Heart left ventricle (tissue), 16 donors: Measurements from ENCODE around the gene RFC2. TPM values are rescaled to one million over a fixed set of nuclear protein-coding genes. Genes with fewer than 3 reads are reported as not detected.
"Not testable (repeated sequence)": the region's sequence is repeated elsewhere in the genome, so short reads cannot be mapped to it uniquely, and the experiment has no call there.

Experiments
- ATAC-seq, 4 donors: fragments of 200-7000 bp; cut with Tn5 transposase; one replicate each; pipeline ENCODE4 v1.9.1; 2020 to 2022; ENCODE audit warnings: moderate library complexity in 4 of 4, mild to moderate bottlenecking in 3 of 4, moderate number of reproducible peaks in 1 of 4
- DNase-seq, 5 donors: peaks; one replicate each; pipeline ENCODE4 v3.0.0-alpha.2; 2020
- H3K27ac ChIP-seq, 12 donors: fragments of 200-600 bp; sonication (generic) in 4 of 12; one replicate each; pipeline versions ENCODE4 v1.5.0 to v1.8.0; 2016 to 2022; ENCODE audit warnings: mild to moderate bottlenecking in 2 of 12
- H3K27me3 ChIP-seq, 9 donors: fragments of 200-600 bp; sonication (generic) in 2 of 9; one replicate each; pipeline versions ENCODE4 v1.5.1 to v1.8.0; 2016 to 2022; ENCODE audit warnings: mild to moderate bottlenecking in 3 of 9
- H3K36me3 ChIP-seq, 9 donors: fragments of 200-600 bp; sonication (generic) in 2 of 9; one replicate each; pipeline versions ENCODE4 v1.5.0 to v1.8.0; 2018 to 2022; ENCODE audit warnings: mild to moderate bottlenecking in 2 of 9
- H3K4me1 ChIP-seq, 12 donors: fragments of 200-600 bp; sonication (generic) in 4 of 12; one replicate each; pipeline versions ENCODE4 v1.5.0 to v1.8.0; 2016 to 2022; ENCODE audit warnings: mild to moderate bottlenecking in 3 of 12
- H3K4me3 ChIP-seq, 12 donors: fragments of 200-600 bp; sonication (generic) in 4 of 12; one replicate each; pipeline versions ENCODE4 v1.5.0 to v1.8.0; 2017 to 2022; ENCODE audit warnings: mild to moderate bottlenecking in 9 of 12, moderate library complexity in 4 of 12
- H3K9me3 ChIP-seq, 12 donors: fragments of 200-600 bp; sonication (generic) in 4 of 12; one replicate each; pipeline versions ENCODE4 v1.5.0 to v1.8.0; 2016 to 2022; ENCODE audit warnings: mild to moderate bottlenecking in 1 of 12
- CTCF ChIP-seq, 12 donors: fragments of 200-600 bp; sonication (generic) in 4 of 12; IDR thresholded peaks; one replicate each; pipeline versions ENCODE4 v1.5.0 to v1.8.0; 2018 to 2022; ENCODE audit warnings: antibody characterized with exemption in 12 of 12, mild to moderate bottlenecking in 5 of 12
- POLR2A ChIP-seq, 2 donors: fragments of 450-650 bp; IDR thresholded peaks; one replicate each; pipeline ENCODE4 v1.6.1; 2017; ENCODE audit warnings: antibody characterized with exemption in 2 of 2, mild to moderate bottlenecking in 2 of 2, moderate library complexity in 2 of 2
- WGBS, 4 donors: extraction: QIAGEN DNeasy Blood & Tissue Kit in 2 of 4; methylation state at CpG; one replicate each; pipeline versions ENCODE4 v1.1.5 to v1.1.7; 2013 to 2018; 5-methylcytosine and 5-hydroxymethylcytosine counted together
- intact Hi-C, 10 donors: fragments of 100-400 bp; cut with DNase I; formaldehyde crosslinking; loops; one replicate each; pipeline versions ENCODE4 v1.11.1 to v1.14.2; 2022
- polyA plus RNA-seq, 2 donors: library from polyadenylated mRNA; stranded (reverse); fragments of 200-250 nt; gene quantifications; one replicate each; pipeline ENCODE4 v1.2.3, GENCODE V29; 2013
- total RNA-seq, 9 donors: library from RNA; depleted of rRNA in 2 of 9; stranded (reverse); fragments of >200 nt in 2 of 9; fragmentation: NEBNext Ultra II Directional in 3 of 9; extraction: Animal tissue kit (Norgen Biotek cat#: 25700) in 3 of 9; gene quantifications; one replicate each; pipeline versions ENCODE4 v1.1.0 to v1.2.4, GENCODE V29; 2016 to 2023
- donor health status: ischemic (EF 13 %, LVEDD 7.1; RV severe dilation, severe dysfunction).
- donor health status: healthy with polysubstance abuse.
- donor health status: DM: no; HTN: yes; CAD: no.
- donor health status: DM: no; HTN: no; CAD: no.
- donor health status: ischemic (EF 25% LVEDD 6.9; RV normal size, moderate dysfunction).
- donor health status: ischemic (EF 25% LVEDD 5.7; RV mildly dilated, moderate dysfunction).
- donor health status: healthy.
- donor health status: DM: yes; HTN: yes; CAD: no.
- donor health status: ischemic (EF 35%, LVEDD 5.7; RV mildly dilated, moderate dysfunction).
- donor health status: nonischemic (EF 11% LVEDD 7.7; RV severe dilation, severe dysfunction).
- donor health status: DM: yes; HTN: yes; CAD: no.
- donor health status: PGD.
- donor health status: ischemic (EF 29% LVEDD 5.4; RV normal size, mild dysfunction).
- donor health status: nonischemic (EF 23%, LVEDD 6.1; RV moderate dilation, normal function).

Gene RFC2
- total and polyA plus RNA-seq, 11 donors = 7.8 to 21.8 (median 12.2) TPM

- no peak for TF ChIP-seq POLR2A (IDR thresholded peaks at IDR 0.05)
- TF ChIP-seq CTCF (IDR thresholded peaks at IDR 0.05) = peak; percentile 96 to 99 (median 98)
- H3K4me3 ChIP-seq = peak overlapping the region in 8 of 12 donors; percentile 17 to 53 (median 25)
These were observed 47.5 kb downstream of the RFC2 start for GRCh38 chr7:74206589-74207120.

GRCh38 chr7:74206052-74206451, 48.1 kb downstream of the RFC2 start:
- not testable (repeated sequence) for H3K27me3 ChIP-seq, H3K27ac ChIP-seq, H3K9me3 ChIP-seq, ATAC-seq, H3K4me3 ChIP-seq, DNase-seq, H3K36me3 ChIP-seq
- WGBS, 4 donors = 87 to 91% (median 91%) methylated on average over 10 of the region's 10 CpGs
- intact Hi-C loops = loop anchor here in 8 of 10 donors (1.0 to 10.0 kb wide), 7 partner anchors 138 to 341 kb away; partner anchors contain the start of gene TMEM270 (in 3 of the 8)
- peaks cover 0 to 18% (median 0%) of the 10 kb centered on the region in 12 donors for H3K4me1 ChIP-seq

More at GRCh38 chr7:74206589-74207120, 47.5 kb downstream of the RFC2 start:
- peak; percentile 62 to 87 (median 83) for ATAC-seq
- Histone ChIP-seq H3K27ac (no peak overlapping the region), H3K4me1 (peaks cover 0 to 18% (median 0%) of the 10 kb centered on the region in 12 donors), H3K27me3 (no peaks in the 10 kb centered on the region), H3K9me3 (no peaks in the 10 kb centered on the region), H3K36me3 (no peaks in the 10 kb centered on the region)
- intact Hi-C loops = loop anchor here in 8 of 10 donors (1.0 to 10.0 kb wide), 7 partner anchors 138 to 342 kb away; partner anchors contain the start of gene TMEM270 (in 3 of the 8)
- peak; percentile 82 to 94 (median 86) for DNase-seq
- 17 to 30% (median 19%) methylated on average over 14 to 23 of the region's 23 CpGs for WGBS, 4 donors

GRCh38 chr7:74203956-74204618, 50.1 kb downstream of the RFC2 start:
- WGBS, 4 donors = 82 to 89% (median 85%) methylated on average over 1 of the region's 1 CpG
- H3K27ac ChIP-seq = no peak overlapping the region
- no peak overlapping the region for H3K4me3 ChIP-seq
- ATAC-seq (no peak), DNase-seq (no peak)
- H3K27me3 ChIP-seq = no peaks in the 10 kb centered on the region
- H3K4me1 ChIP-seq = peaks cover 0 to 12% (median 0%) of the 10 kb centered on the region in 12 donors
- TF ChIP-seq CTCF (IDR thresholded peaks at IDR 0.05) (no peak), POLR2A (IDR thresholded peaks at IDR 0.05) (no peak)
- intact Hi-C loops = loop anchor here in 5 of 10 donors (2.0 to 10.0 kb wide), 4 partner anchors 137 to 339 kb away; partner anchors contain the start of gene TMEM270 (in 3 of the 5)
- H3K36me3 ChIP-seq = no peaks in the 10 kb centered on the region
- H3K9me3 ChIP-seq = no peaks in the 10 kb centered on the region

GRCh38 chr7:74202841-74203556, 51.2 kb downstream of the RFC2 start:
- ATAC-seq (peak in 2 of 4 donors; percentile 18 to 51), DNase-seq (peak in 1 of 5 donors; percentile 15)
- H3K4me1 ChIP-seq = peaks cover 0 to 9% (median 0%) of the 10 kb centered on the region in 12 donors
- H3K36me3 ChIP-seq = peaks cover 0 to 6% (median 0%) of the 10 kb centered on the region in 9 donors
- intact Hi-C loops = loop anchor here in 5 of 10 donors (5.0 to 10.0 kb wide), 3 partner anchors 136 to 338 kb away; partner anchors contain the start of gene TMEM270 (in 3 of the 5)
- H3K27me3 ChIP-seq = no peaks in the 10 kb centered on the region
- WGBS, 4 donors = 67 to 78% (median 70%) methylated on average over 12 of the region's 12 CpGs
- no peaks in the 10 kb centered on the region for H3K9me3 ChIP-seq
- peak overlapping the region in 1 of 12 donors; percentile 58 for H3K27ac ChIP-seq
- no peak overlapping the region for H3K4me3 ChIP-seq
- TF ChIP-seq CTCF (IDR thresholded peaks at IDR 0.05) = peak in 6 of 12 donors; percentile 15 to 46 (median 36)
- TF ChIP-seq POLR2A (IDR thresholded peaks at IDR 0.05) = no peak
